HK-2 (cell line): Measurements from ENCODE around the gene KCNAB1.
"Not testable (repeated sequence)": the region's sequence is repeated elsewhere in the genome, so short reads cannot be mapped to it uniquely, and the experiment has no call there.

Experiments used
- DNase-seq: peaks from one replicate; pipeline ENCODE4 v3.0.0-alpha.2; 2018; ENCODE audit not compliant: unreplicated experiment

KCNAB1 gene

GRCh38 chr3:156271995-156272719 lies 151.8 kb downstream of the KCNAB1 start:
- DNase-seq: no peak

GRCh38 chr3:156273111-156273694 lies 152.8 kb downstream of the KCNAB1 start:
- no peak for DNase-seq

- no peak for DNase-seq
Measured at GRCh38 chr3:156274791-156275190, 154.4 kb downstream of the KCNAB1 start.

- DNase-seq: not testable (repeated sequence)
Measured at GRCh38 chr3:156284637-156285036, 164.3 kb downstream of the KCNAB1 start.

GRCh38 chr3:156285626-156286025 lies 165.2 kb downstream of the KCNAB1 start:
- DNase-seq: no peak

- no peak for DNase-seq
Measured at GRCh38 chr3:156290924-156291271, 170.5 kb downstream of the KCNAB1 start.

- peak; percentile 7 for DNase-seq
Measured at GRCh38 chr3:156291272-156292123, 171.1 kb downstream of the KCNAB1 start.

GRCh38 chr3:156293566-156293965 lies 173.2 kb downstream of the KCNAB1 start:
- no peak for DNase-seq

GRCh38 chr3:156297582-156297981 lies 177.2 kb downstream of the KCNAB1 start:
- no peak for DNase-seq

GRCh38 chr3:156298014-156298413 lies 177.6 kb downstream of the KCNAB1 start:
- no peak for DNase-seq

- no peak for DNase-seq
Measured at GRCh38 chr3:156298938-156299337, 178.6 kb downstream of the KCNAB1 start.

GRCh38 chr3:156299569-156299968 lies 179.2 kb downstream of the KCNAB1 start:
- no peak for DNase-seq

GRCh38 chr3:156300371-156300770 lies 180.0 kb downstream of the KCNAB1 start:
- no peak for DNase-seq

- no peak for DNase-seq
Measured at GRCh38 chr3:156300929-156301840, 180.8 kb downstream of the KCNAB1 start.

GRCh38 chr3:156303001-156303707 lies 182.8 kb downstream of the KCNAB1 start:
- DNase-seq: no peak

GRCh38 chr3:156304406-156304805 lies 184.0 kb downstream of the KCNAB1 start:
- DNase-seq: no peak

GRCh38 chr3:156305672-156306071 lies 185.3 kb downstream of the KCNAB1 start:
- no peak for DNase-seq

- DNase-seq: no peak
Measured at GRCh38 chr3:156307704-156308103, 187.3 kb downstream of the KCNAB1 start.

- DNase-seq: no peak
Measured at GRCh38 chr3:156311431-156311830, 191.1 kb downstream of the KCNAB1 start.

GRCh38 chr3:156311930-156312329 lies 191.6 kb downstream of the KCNAB1 start:
- DNase-seq: no peak

- no peak for DNase-seq
Measured at GRCh38 chr3:156316076-156316475, 195.7 kb downstream of the KCNAB1 start.
